H9 (cell line): Measurements from ENCODE around the gene PCDH9. TPM values are rescaled to one million over a fixed set of nuclear protein-coding genes. Genes with fewer than 3 reads are reported as not detected.

Experiments used
- DNase-seq: peaks from one replicate; pipeline ENCODE4 v3.0.0-alpha.2; 2017
- H2AFZ ChIP-seq: one replicate; pipeline ENCODE4 v1.6.1; 2013; ENCODE audit warnings: mild to moderate bottlenecking, low read length, control low read depth, moderate library complexity
- H2AK5ac ChIP-seq: 2 replicates; pipeline ENCODE4 v1.6.1; 2013; ENCODE audit warnings: low read length, control low read depth, mixed read lengths; ENCODE audit not compliant: insufficient read length
- H2BK120ac ChIP-seq: one replicate; pipeline ENCODE4 v1.6.1; 2013; ENCODE audit warnings: low read depth, mild to moderate bottlenecking, low read length, control low read depth, inconsistent platforms; ENCODE audit not compliant: poor library complexity, severe bottlenecking
- H2BK12ac ChIP-seq: 2 replicates; pipeline ENCODE4 v1.6.1; 2013; ENCODE audit warnings: low read length, control low read depth, mixed read lengths, low read depth; ENCODE audit not compliant: insufficient read length
- H2BK15ac ChIP-seq: 2 replicates; pipeline ENCODE4 v1.6.1; 2013; ENCODE audit warnings: low read depth, low read length, control low read depth
- H2BK20ac ChIP-seq: one replicate; pipeline ENCODE4 v1.6.1; 2013; ENCODE audit warnings: low read depth, mild to moderate bottlenecking, low read length, control low read depth, inconsistent platforms; ENCODE audit not compliant: poor library complexity, severe bottlenecking
- H2BK5ac ChIP-seq: 2 replicates; pipeline ENCODE4 v1.6.1; 2013; ENCODE audit warnings: low read length, control low read depth, mixed read lengths; ENCODE audit not compliant: insufficient read length
- H3K14ac ChIP-seq: 2 replicates; pipeline ENCODE4 v1.6.1; 2013; ENCODE audit warnings: low read length, control low read depth; ENCODE audit not compliant: insufficient read depth
- H3K18ac ChIP-seq: 2 replicates; pipeline ENCODE4 v1.6.1; 2013; ENCODE audit warnings: low read depth, mild to moderate bottlenecking, mixed read lengths, low read length, control low read depth; ENCODE audit not compliant: insufficient read length
- H3K23ac ChIP-seq: 2 replicates; pipeline ENCODE4 v1.6.1; 2013; ENCODE audit warnings: low read length, control low read depth, mixed read lengths, low read depth; ENCODE audit not compliant: insufficient read length
- H3K23me2 ChIP-seq: 2 replicates; pipeline ENCODE4 v1.6.1; 2013; ENCODE audit warnings: low read depth, mild to moderate bottlenecking, mixed read lengths, low read length, control low read depth; ENCODE audit not compliant: insufficient read length, poor library complexity, severe bottlenecking
- H3K27ac ChIP-seq: 2 replicates; pipeline ENCODE4 v1.5.1; 2013; ENCODE audit warnings: low read length, control low read depth, mixed read lengths, low read depth; ENCODE audit not compliant: insufficient read length
- H3K27me3 ChIP-seq: 2 replicates; pipeline ENCODE4 v1.6.1; 2013; ENCODE audit warnings: low read length, control low read depth, inconsistent platforms; ENCODE audit not compliant: insufficient read depth
- H3K4ac ChIP-seq: 2 replicates; pipeline ENCODE4 v1.6.1; 2013; ENCODE audit warnings: low read depth, mild to moderate bottlenecking, control low read depth, inconsistent platforms, low read length, moderate library complexity
- H3K4me1 ChIP-seq: 2 replicates; pipeline ENCODE4 v1.6.1; 2013; ENCODE audit warnings: low read length, control low read depth, inconsistent platforms; ENCODE audit not compliant: insufficient read depth
- H3K4me2 ChIP-seq: 2 replicates; pipeline ENCODE4 v1.6.1; 2013; ENCODE audit warnings: low read length, control low read depth, mixed read lengths; ENCODE audit not compliant: insufficient read length, insufficient read depth
- H3K56ac ChIP-seq: 2 replicates; pipeline ENCODE4 v1.6.1; 2013; ENCODE audit warnings: low read depth, mild to moderate bottlenecking, mixed read lengths, low read length, control low read depth; ENCODE audit not compliant: insufficient read length
- H3K79me1 ChIP-seq: 2 replicates; pipeline ENCODE4 v1.6.1; 2013; ENCODE audit warnings: low read depth, mild to moderate bottlenecking, moderate library complexity, low read length, control low read depth, inconsistent platforms; ENCODE audit not compliant: insufficient read depth, poor library complexity, severe bottlenecking
- H3K79me2 ChIP-seq: 2 replicates; pipeline ENCODE4 v1.6.1; 2013; ENCODE audit warnings: low read length, control low read depth, inconsistent platforms; ENCODE audit not compliant: insufficient read depth
- H3K9ac ChIP-seq: 2 replicates; pipeline ENCODE4 v1.6.1; 2013; ENCODE audit warnings: low read length, control low read depth, mixed read lengths; ENCODE audit not compliant: insufficient read length; ENCODE audit errors: extremely low read depth
- H3K9me3 ChIP-seq: one replicate; pipeline ENCODE4 v1.6.1; 2013; ENCODE audit warnings: low read depth, low read length, inconsistent platforms; ENCODE audit not compliant: control insufficient read depth
- H3T11ph ChIP-seq: one replicate; pipeline ENCODE4 v1.6.1; 2013; ENCODE audit warnings: mild to moderate bottlenecking, low read length, control low read depth, inconsistent platforms
- H4K20me1 ChIP-seq: one replicate; pipeline ENCODE4 v1.6.1; 2013; ENCODE audit not compliant: control insufficient read depth, insufficient read length, insufficient read depth
- H4K5ac ChIP-seq: 2 replicates; pipeline ENCODE4 v1.6.1; 2013; ENCODE audit warnings: low read depth, mild to moderate bottlenecking, mixed read lengths, low read length, control low read depth; ENCODE audit not compliant: insufficient read length
- H4K8ac ChIP-seq: replicated peaks from 2 replicates; pipeline ENCODE4 v1.6.1; 2013; ENCODE audit warnings: low read length, control low read depth, mixed read lengths, low read depth; ENCODE audit not compliant: insufficient read length
- H4K91ac ChIP-seq: 2 replicates; pipeline ENCODE4 v1.6.1; 2013; ENCODE audit warnings: low read depth, mild to moderate bottlenecking, moderate library complexity, mixed read lengths, low read length, control low read depth; ENCODE audit not compliant: insufficient read length
- H3K27ac Mint-ChIP-seq, 3 experiments: 2 replicates in 2 of 3; 3 replicates in 1 of 3; pipeline ENCODE4 v1.8.0; 2020 to 2021; ENCODE audit warnings: mixed read lengths in 3 of 3, mild to moderate bottlenecking in 1 of 3, moderate library complexity in 1 of 3
- H3K27me3 Mint-ChIP-seq: 2 replicates; pipeline ENCODE4 v1.8.0; 2021; ENCODE audit warnings: low read depth, mild to moderate bottlenecking, moderate library complexity, mixed read lengths
- H3K36me3 Mint-ChIP-seq, 3 experiments: 2 replicates in 2 of 3; 3 replicates in 1 of 3; pipeline ENCODE4 v1.8.0; 2020 to 2021; ENCODE audit warnings: low read depth in 3 of 3, mixed read lengths in 3 of 3; ENCODE audit not compliant: insufficient read depth in 1 of 3
- H3K4me1 Mint-ChIP-seq, 2 experiments: 2 replicates each; pipeline ENCODE4 v1.8.0; 2020; ENCODE audit warnings: mixed read lengths in 2 of 2
- H3K4me3 Mint-ChIP-seq, 2 experiments: 2 replicates in 1 of 2; 3 replicates in 1 of 2; pipeline ENCODE4 v1.8.0; 2020 to 2021; ENCODE audit warnings: mild to moderate bottlenecking in 2 of 2, mixed read lengths in 2 of 2, moderate library complexity in 1 of 2
- H3K9me3 Mint-ChIP-seq, 2 experiments: 2 replicates in 1 of 2; 3 replicates in 1 of 2; pipeline ENCODE4 v1.8.0; 2020; ENCODE audit warnings: mild to moderate bottlenecking in 2 of 2, mixed read lengths in 2 of 2, moderate library complexity in 1 of 2
- WGBS: extraction: QIAGEN DNeasy Blood & Tissue Kit; methylation state at CpG from one replicate; pipeline ENCODE4 v1.1.7; 2013; ENCODE audit warnings: missing lambda C conversion rate, low lambda C conversion rate, mixed read lengths; ENCODE audit not compliant: insufficient read length; ENCODE audit errors: extremely low coverage; 5-methylcytosine and 5-hydroxymethylcytosine counted together
- total RNA-seq: library from RNA; stranded (reverse); gene quantifications from 2 replicates; pipeline ENCODE4 v1.2.1, GENCODE V29; 2021
- TF ChIP-seq, protein P1 (sequence below): fragments of 200-600 bp; sonication (generic); conservative IDR thresholded peaks from 3 replicates; pipeline ENCODE4 v1.8.0; 2021; ENCODE audit warnings: antibody characterized with exemption, mild to moderate bottlenecking

The PCDH9 gene
- total RNA-seq, 1 experiment from 2014 or later = 0.11 TPM

- no peaks in the 10 kb centered on the region for H3K27me3 Mint-ChIP-seq
- DNase-seq = no peak
- Histone ChIP-seq H2BK120ac (no peak overlapping the region), H3K18ac (no peak overlapping the region), H3T11ph (no peak overlapping the region), H4K5ac (no peak overlapping the region), H3K56ac (no peak overlapping the region), H3K4ac (no peak overlapping the region), H3K79me1 (no peaks in the 10 kb centered on the region), H2BK12ac (no peak overlapping the region), H4K20me1 (no peaks in the 10 kb centered on the region), H3K79me2 (no peaks in the 10 kb centered on the region), H3K9ac (no peak overlapping the region), H3K23me2 (no peaks in the 10 kb centered on the region), H3K4me1 (no peaks in the 10 kb centered on the region), H2BK15ac (no peak overlapping the region), H3K9me3 (no peaks in the 10 kb centered on the region), H2AFZ (no peak overlapping the region), H4K91ac (no peak overlapping the region), H3K14ac (no peak overlapping the region), H2AK5ac (no peak overlapping the region), H2BK20ac (no peak overlapping the region), H2BK5ac (no peak overlapping the region), H3K4me2 (no peak overlapping the region), H3K27me3 (no peaks in the 10 kb centered on the region), H3K27ac (no peak overlapping the region), H4K8ac (no peak overlapping the region), H3K23ac (no peak overlapping the region)
- no peak overlapping the region for H3K4me3 Mint-ChIP-seq
- no peaks in the 10 kb centered on the region for H3K4me1 Mint-ChIP-seq
- H3K9me3 Mint-ChIP-seq = no peaks in the 10 kb centered on the region
- no peak overlapping the region for H3K27ac Mint-ChIP-seq
- no CpG with 5 or more reads among the region's 2 CpGs for WGBS
- no peaks in the 10 kb centered on the region for H3K36me3 Mint-ChIP-seq
- TF ChIP-seq, protein P1, sequence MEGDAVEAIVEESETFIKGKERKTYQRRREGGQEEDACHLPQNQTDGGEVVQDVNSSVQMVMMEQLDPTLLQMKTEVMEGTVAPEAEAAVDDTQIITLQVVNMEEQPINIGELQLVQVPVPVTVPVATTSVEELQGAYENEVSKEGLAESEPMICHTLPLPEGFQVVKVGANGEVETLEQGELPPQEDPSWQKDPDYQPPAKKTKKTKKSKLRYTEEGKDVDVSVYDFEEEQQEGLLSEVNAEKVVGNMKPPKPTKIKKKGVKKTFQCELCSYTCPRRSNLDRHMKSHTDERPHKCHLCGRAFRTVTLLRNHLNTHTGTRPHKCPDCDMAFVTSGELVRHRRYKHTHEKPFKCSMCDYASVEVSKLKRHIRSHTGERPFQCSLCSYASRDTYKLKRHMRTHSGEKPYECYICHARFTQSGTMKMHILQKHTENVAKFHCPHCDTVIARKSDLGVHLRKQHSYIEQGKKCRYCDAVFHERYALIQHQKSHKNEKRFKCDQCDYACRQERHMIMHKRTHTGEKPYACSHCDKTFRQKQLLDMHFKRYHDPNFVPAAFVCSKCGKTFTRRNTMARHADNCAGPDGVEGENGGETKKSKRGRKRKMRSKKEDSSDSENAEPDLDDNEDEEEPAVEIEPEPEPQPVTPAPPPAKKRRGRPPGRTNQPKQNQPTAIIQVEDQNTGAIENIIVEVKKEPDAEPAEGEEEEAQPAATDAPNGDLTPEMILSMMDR = no peak
Observed at GRCh38 chr13:67168384-67168783, 61.8 kb downstream of the PCDH9 start.
